ENCODE measurements around the gene CDCA3. TPM values are rescaled to one million over a fixed set of nuclear protein-coding genes. Genes with fewer than 3 reads are reported as not detected.
A peak's percentile ranks its signal among the peaks of the same experiment; 100 is the strongest.

Gene CDCA3
- polyA plus RNA-seq, 6 donors from 2014 or later = 0.74 to 1.0 (median 0.89) TPM; not detected in 2

- Mint-ChIP-seq H3K27me3 (peaks cover 10 to 23% (median 14%) of the 10 kb centered on the region in 3 donors), H3K4me1 (peaks cover 0 to 14% (median 0%) of the 10 kb centered on the region in 3 donors), H3K27ac (peak overlapping the region in 1 of 6 donors; percentile 89), H3K36me3 (no peaks in the 10 kb centered on the region), H3K9me3 (no peaks in the 10 kb centered on the region), H3K4me3 (no peak overlapping the region)
- no peak for ATAC-seq (ENCODE audit: low read depth in 2 of 2)
- no peak for DNase-seq
Observed at GRCh38 chr12:6810758-6811157, 40.3 kb downstream of the CDCA3 start.

GRCh38 chr12:6809056-6809455, 42.0 kb downstream of the CDCA3 start:
- Mint-ChIP-seq H3K27me3 (peaks cover 3 to 17% (median 10%) of the 10 kb centered on the region in 3 donors), H3K4me3 (no peak overlapping the region), H3K4me1 (peaks cover 0 to 14% (median 0%) of the 10 kb centered on the region in 3 donors), H3K36me3 (no peaks in the 10 kb centered on the region), H3K27ac (no peak overlapping the region), H3K9me3 (no peaks in the 10 kb centered on the region)
- ATAC-seq (ENCODE audit: low read depth in 2 of 2) (no peak), DNase-seq (no peak)

GRCh38 chr12:6807170-6807569, 43.9 kb downstream of the CDCA3 start:
- ATAC-seq (ENCODE audit: low read depth in 2 of 2) (no peak), DNase-seq (no peak)
- Mint-ChIP-seq H3K36me3 (no peaks in the 10 kb centered on the region), H3K27me3 (peaks cover 0 to 18% (median 5%) of the 10 kb centered on the region in 3 donors), H3K9me3 (no peaks in the 10 kb centered on the region), H3K4me3 (no peak overlapping the region), H3K27ac (no peak overlapping the region), H3K4me1 (peaks cover 0 to 6% (median 0%) of the 10 kb centered on the region in 3 donors)

- H3K4me3 Mint-ChIP-seq = no peak overlapping the region
- peaks cover 42 to 59% (median 49%) of the 10 kb centered on the region in 3 donors for H3K27me3 Mint-ChIP-seq
- DNase-seq = no peak
- peaks cover 0 to 3% (median 0%) of the 10 kb centered on the region in 3 donors for H3K4me1 Mint-ChIP-seq
- H3K36me3 Mint-ChIP-seq = no peaks in the 10 kb centered on the region
- H3K9me3 Mint-ChIP-seq = no peaks in the 10 kb centered on the region
- ATAC-seq (ENCODE audit: low read depth in 2 of 2) = no peak
- no peak overlapping the region for H3K27ac Mint-ChIP-seq
Observed at GRCh38 chr12:6799147-6799546, 51.9 kb downstream of the CDCA3 start.

Other genes with a start within 250 kb of the CDCA3 start
- gene CHD4, start 243.9 kb downstream of the CDCA3 start, polyA plus RNA-seq (ENCODE audit: low read depth in 6 of 6) = 10 to 100 TPM; 26.6 to 67.1 (median 44.5) TPM
- 10 to 100 TPM; 25.2 to 69.9 (median 40.1) TPM for gene LPAR5, start 215.3 kb downstream of the CDCA3 start, polyA plus RNA-seq (ENCODE audit: low read depth in 6 of 6)
- 10 to 100 TPM in 1 of 6 donors, 1 to 10 TPM in 5; 3.8 to 11.0 (median 8.9) TPM for gene ACRBP, start 203.9 kb downstream of the CDCA3 start, polyA plus RNA-seq (ENCODE audit: low read depth in 6 of 6)
- gene ING4, start 188.2 kb downstream of the CDCA3 start, polyA plus RNA-seq (ENCODE audit: low read depth in 6 of 6) = 100 to 1,000 TPM in 4 of 6 donors, 10 to 100 TPM in 2; 93.5 to 139 (median 112) TPM
- 10 to 100 TPM; 13.5 to 39.7 (median 23.2) TPM for gene ZNF384, start 161.9 kb downstream of the CDCA3 start, polyA plus RNA-seq (ENCODE audit: low read depth in 6 of 6)
- not detected for gene PIANP, start 150.5 kb downstream of the CDCA3 start, polyA plus RNA-seq (ENCODE audit: low read depth in 6 of 6)
- 10 to 100 TPM; 26.4 to 43.9 (median 34.4) TPM for gene COPS7A, start 127.2 kb downstream of the CDCA3 start, polyA plus RNA-seq (ENCODE audit: low read depth in 6 of 6)
- gene MLF2, start 98.1 kb downstream of the CDCA3 start, polyA plus RNA-seq (ENCODE audit: low read depth in 6 of 6) = 100 to 1,000 TPM; 128 to 167 (median 150) TPM
- under 1 TPM in 1 of 6 donors, not detected in 5; 0.38 TPM for gene PTMS, start 84.9 kb downstream of the CDCA3 start, polyA plus RNA-seq (ENCODE audit: low read depth in 6 of 6)
- under 1 TPM in 2 of 6 donors, not detected in 4; 0.16 to 0.17 TPM for gene LAG3, start 78.8 kb downstream of the CDCA3 start, polyA plus RNA-seq (ENCODE audit: low read depth in 6 of 6)
- 1 to 10 TPM in 3 of 6 donors, under 1 TPM in 3; 0.29 to 1.7 (median 1.1) TPM for gene CD4, start 61.8 kb downstream of the CDCA3 start, polyA plus RNA-seq (ENCODE audit: low read depth in 6 of 6)
- gene GPR162, start 29.5 kb downstream of the CDCA3 start, polyA plus RNA-seq (ENCODE audit: low read depth in 6 of 6) = not detected
- not detected for gene P3H3, start 22.9 kb downstream of the CDCA3 start, polyA plus RNA-seq (ENCODE audit: low read depth in 6 of 6)
- not detected for gene GNB3, start 10.4 kb downstream of the CDCA3 start, polyA plus RNA-seq (ENCODE audit: low read depth in 6 of 6)
- 10 to 100 TPM; 28.5 to 45.1 (median 35.4) TPM for gene USP5, start 864 bp upstream of the CDCA3 start, polyA plus RNA-seq (ENCODE audit: low read depth in 6 of 6)
- gene TPI1, start 16.2 kb upstream of the CDCA3 start, polyA plus RNA-seq (ENCODE audit: low read depth in 6 of 6) = 100 to 1,000 TPM; 294 to 712 (median 357) TPM
- 10 to 100 TPM in 2 of 6 donors, 1 to 10 TPM in 4; 7.9 to 15.5 (median 8.9) TPM for gene SPSB2, start 22.0 kb upstream of the CDCA3 start, polyA plus RNA-seq (ENCODE audit: low read depth in 6 of 6)
- 1 to 10 TPM; 4.1 to 8.7 (median 7.1) TPM for gene LRRC23, start 53.5 kb upstream of the CDCA3 start, polyA plus RNA-seq (ENCODE audit: low read depth in 6 of 6)
- gene ENO2, start 63.3 kb upstream of the CDCA3 start, polyA plus RNA-seq (ENCODE audit: low read depth in 6 of 6) = 1 to 10 TPM; 3.8 to 8.4 (median 5.9) TPM
- gene ATN1, start 76.7 kb upstream of the CDCA3 start, polyA plus RNA-seq (ENCODE audit: low read depth in 6 of 6) = 1 to 10 TPM in 3 of 6 donors, under 1 TPM in 2, not detected in 1; 0.57 to 2.2 (median 1.1) TPM
- not detected for gene RNU7-1, start 92.5 kb upstream of the CDCA3 start, polyA plus RNA-seq (ENCODE audit: low read depth in 6 of 6)
- 100 to 1,000 TPM; 126 to 211 (median 194) TPM for gene C12orf57, start 92.7 kb upstream of the CDCA3 start, polyA plus RNA-seq (ENCODE audit: low read depth in 6 of 6)
- 1,000 to 10,000 TPM in 1 of 6 donors, 100 to 1,000 TPM in 5; 398 to 1,059 (median 612) TPM for gene PTPN6, start 100.1 kb upstream of the CDCA3 start, polyA plus RNA-seq (ENCODE audit: low read depth in 6 of 6)
- 100 to 1,000 TPM; 107 to 127 (median 114) TPM for gene PHB2, start 119.4 kb upstream of the CDCA3 start, polyA plus RNA-seq (ENCODE audit: low read depth in 6 of 6)
- gene EMG1, start 119.6 kb upstream of the CDCA3 start, polyA plus RNA-seq (ENCODE audit: low read depth in 6 of 6) = 10 to 100 TPM; 69.7 to 82.7 (median 80.4) TPM
- gene LPCAT3, start 167.2 kb upstream of the CDCA3 start, polyA plus RNA-seq (ENCODE audit: low read depth in 6 of 6) = 10 to 100 TPM; 14.4 to 30.7 (median 16.7) TPM
- under 1 TPM in 1 of 6 donors, not detected in 5; 0.12 TPM for gene C1S, start 209.4 kb upstream of the CDCA3 start, polyA plus RNA-seq (ENCODE audit: low read depth in 6 of 6)
- 1 to 10 TPM in 4 of 6 donors, under 1 TPM in 1, not detected in 1; 0.95 to 3.1 (median 1.9) TPM for gene C1R, start 241.2 kb upstream of the CDCA3 start, polyA plus RNA-seq (ENCODE audit: low read depth in 6 of 6)